ENCODE measurements around the gene STAT1. TPM values are rescaled to one million over a fixed set of nuclear protein-coding genes. Genes with fewer than 3 reads are reported as not detected.

STAT1 gene
- total RNA-seq, 1 donor from 2014 or later, result 61.7 TPM

DNA sequence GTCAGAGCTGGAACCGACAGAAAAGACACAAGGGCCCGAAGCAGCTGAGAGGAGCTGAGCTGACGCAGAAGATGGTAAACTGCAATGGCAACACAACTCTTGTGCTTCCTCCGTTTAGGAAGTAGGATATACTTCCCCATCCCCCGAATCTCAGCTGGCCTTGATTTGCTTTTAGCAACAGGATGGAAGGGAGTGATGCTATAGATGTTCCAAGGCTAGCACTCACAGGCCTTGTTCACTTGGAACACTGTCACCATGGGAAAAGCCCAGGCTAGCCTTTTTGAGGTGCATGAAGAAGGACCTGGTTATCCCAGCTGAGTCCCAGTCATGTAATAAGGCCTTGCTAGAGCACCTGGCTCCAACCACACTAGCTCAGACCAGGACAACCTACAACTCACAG lies 26.0 kb downstream of the STAT1 start:
- no peaks in the 10 kb centered on the region for H3K4me1 ChIP-seq
- H3K36me3 ChIP-seq, result peaks cover 12% of the 10 kb centered on the region
- no peak overlapping the region for H3K4me3 Mint-ChIP-seq
- H3K27ac Mint-ChIP-seq, result peak overlapping the region; percentile 60
- H3K9me3 Mint-ChIP-seq, result no peaks in the 10 kb centered on the region
- no peak overlapping the region for H3K27ac ChIP-seq
- H3K27me3 ChIP-seq, result no peaks in the 10 kb centered on the region
- DNase-seq (ENCODE audit: low spot score), result no peak
- no peak overlapping the region for H3K9ac ChIP-seq
- H3K36me3 Mint-ChIP-seq, result peaks cover 34% of the 10 kb centered on the region
- H3K27me3 Mint-ChIP-seq (ENCODE audit: insufficient read depth, low read depth), result no peaks in the 10 kb centered on the region
- no peaks in the 10 kb centered on the region for H3K4me1 Mint-ChIP-seq
- H3K4me3 ChIP-seq, result no peak overlapping the region
- H3K9me3 ChIP-seq (ENCODE audit: low read depth), result no peaks in the 10 kb centered on the region
- no peak overlapping the region for H2AFZ ChIP-seq (replicated peaks)
- no peaks in the 10 kb centered on the region for H3K79me2 ChIP-seq (ENCODE audit: low read depth)
- H3K4me2 ChIP-seq, result no peak overlapping the region
- H4K20me1 ChIP-seq (ENCODE audit: low read depth), result no peaks in the 10 kb centered on the region
- no peaks in the 10 kb centered on the region for H3F3A ChIP-seq (ENCODE audit: low read depth)
- no peak for TF ChIP-seq EZH2 (IDR thresholded peaks at IDR 0.05)
- TF ChIP-seq CTCF (IDR thresholded peaks at IDR 0.05), result no peak

GRCh38 chr2:190987116-190987515 lies 26.9 kb downstream of the STAT1 start:
- H3K36me3 ChIP-seq, result peaks cover 12% of the 10 kb centered on the region
- H3K9me3 ChIP-seq (ENCODE audit: low read depth), result no peaks in the 10 kb centered on the region
- H3F3A ChIP-seq (ENCODE audit: low read depth), result no peaks in the 10 kb centered on the region
- H3K27ac ChIP-seq, result no peak overlapping the region
- Mint-ChIP-seq H3K27ac (no peak overlapping the region), H3K4me3 (no peak overlapping the region), H3K4me1 (no peaks in the 10 kb centered on the region), H3K9me3 (no peaks in the 10 kb centered on the region), H3K36me3 (peaks cover 42% of the 10 kb centered on the region), H3K27me3 (ENCODE audit: insufficient read depth, low read depth) (peaks cover 2% of the 10 kb centered on the region)
- H3K27me3 ChIP-seq, result no peaks in the 10 kb centered on the region
- no peak overlapping the region for H2AFZ ChIP-seq (replicated peaks)
- H3K4me3 ChIP-seq, result no peak overlapping the region
- H3K79me2 ChIP-seq (ENCODE audit: low read depth), result no peaks in the 10 kb centered on the region
- no peak overlapping the region for H3K9ac ChIP-seq
- DNase-seq (ENCODE audit: low spot score), result no peak
- no peak overlapping the region for H3K4me2 ChIP-seq
- no peaks in the 10 kb centered on the region for H3K4me1 ChIP-seq
- no peaks in the 10 kb centered on the region for H4K20me1 ChIP-seq (ENCODE audit: low read depth)
- no peak for TF ChIP-seq EZH2 (IDR thresholded peaks at IDR 0.05)
- no peak for TF ChIP-seq EZH2phosphoT487 (IDR thresholded peaks at IDR 0.05)
- TF ChIP-seq CTCF (IDR thresholded peaks at IDR 0.05), result no peak

DNA sequence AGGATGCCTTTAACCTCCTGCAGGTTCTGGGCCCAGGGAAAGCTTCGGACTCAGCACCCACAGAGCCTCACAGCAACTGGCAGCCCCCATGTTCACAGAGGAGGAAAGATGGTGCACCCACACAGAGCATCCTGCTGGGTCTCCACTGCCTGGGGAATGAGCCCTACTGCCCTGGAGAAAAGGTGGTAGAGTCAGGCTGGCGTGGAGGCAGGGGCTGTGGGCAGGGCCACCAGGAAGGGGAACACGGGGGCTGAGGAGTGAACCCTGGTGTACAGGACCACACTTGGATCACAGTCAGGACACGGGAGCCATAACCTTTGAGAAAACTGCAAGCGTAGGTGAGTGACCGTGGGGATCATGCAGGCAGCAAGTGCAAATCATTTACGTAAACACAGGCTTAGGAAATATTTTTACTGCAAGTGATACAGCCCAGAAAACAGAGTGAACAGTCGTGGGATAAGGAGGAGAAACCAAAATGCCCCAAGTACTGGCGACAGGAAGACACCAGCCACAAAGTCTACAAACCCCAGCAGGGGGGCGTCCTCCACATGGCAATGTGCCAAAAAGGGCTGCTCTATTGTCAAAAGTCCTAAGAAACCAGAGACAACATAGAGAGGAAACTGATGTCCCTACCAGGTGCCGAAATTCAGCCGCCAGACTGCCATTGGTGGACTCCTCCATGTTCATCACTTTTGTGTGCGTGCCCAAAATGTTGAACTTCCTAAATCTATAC lies 27.6 kb downstream of the STAT1 start:
- Histone ChIP-seq H4K20me1 (ENCODE audit: low read depth) (peaks cover 2% of the 10 kb centered on the region), H3K36me3 (peaks cover 12% of the 10 kb centered on the region), H3F3A (ENCODE audit: low read depth) (peaks cover 5% of the 10 kb centered on the region), H3K4me3 (no peak overlapping the region), H3K4me1 (peaks cover 5% of the 10 kb centered on the region), H3K4me2 (no peak overlapping the region), H3K79me2 (ENCODE audit: low read depth) (no peaks in the 10 kb centered on the region), H2AFZ (replicated peaks) (no peak overlapping the region), H3K9me3 (ENCODE audit: low read depth) (no peaks in the 10 kb centered on the region), H3K27ac (no peak overlapping the region), H3K9ac (no peak overlapping the region), H3K27me3 (no peaks in the 10 kb centered on the region)
- Mint-ChIP-seq H3K27me3 (ENCODE audit: insufficient read depth, low read depth) (peaks cover 2% of the 10 kb centered on the region), H3K36me3 (peaks cover 41% of the 10 kb centered on the region), H3K9me3 (no peaks in the 10 kb centered on the region), H3K4me3 (no peak overlapping the region), H3K4me1 (peaks cover 2% of the 10 kb centered on the region), H3K27ac (no peak overlapping the region)
- DNase-seq (ENCODE audit: low spot score), result no peak
- no peak for TF ChIP-seq CTCF (IDR thresholded peaks at IDR 0.05)

Measured in neural progenitor cell (in vitro differentiated cells).